NCI-H460 (cell line): ENCODE results near the gene LIN9. TPM values are rescaled to one million over a fixed set of nuclear protein-coding genes. Genes with fewer than 3 reads are reported as not detected.
"Not testable (repeated sequence)": the region's sequence is repeated elsewhere in the genome, so short reads cannot be mapped to it uniquely, and the experiment has no call there.

ENCODE experiments used
- DNase-seq: peaks from one replicate; pipeline ENCODE4 v3.0.0-alpha.2; 2016; ENCODE audit warnings: low read depth; ENCODE audit errors: extremely low read depth
- polyA plus RNA-seq: library from polyadenylated mRNA; depleted of rRNA; stranded (reverse); fragments of >200 nt; gene quantifications from 2 replicates; pipeline ENCODE4 v1.2.3, GENCODE V29; 2014; cell fraction: nucleus; rRNA removed
- total RNA-seq: library from RNA; depleted of rRNA; stranded (reverse); fragments of >200 nt; shearing (Covaris generic); gene quantifications from 2 replicates; pipeline ENCODE4 v1.2.3, GENCODE V29; 2014; rRNA removed

The LIN9 gene, protein sequence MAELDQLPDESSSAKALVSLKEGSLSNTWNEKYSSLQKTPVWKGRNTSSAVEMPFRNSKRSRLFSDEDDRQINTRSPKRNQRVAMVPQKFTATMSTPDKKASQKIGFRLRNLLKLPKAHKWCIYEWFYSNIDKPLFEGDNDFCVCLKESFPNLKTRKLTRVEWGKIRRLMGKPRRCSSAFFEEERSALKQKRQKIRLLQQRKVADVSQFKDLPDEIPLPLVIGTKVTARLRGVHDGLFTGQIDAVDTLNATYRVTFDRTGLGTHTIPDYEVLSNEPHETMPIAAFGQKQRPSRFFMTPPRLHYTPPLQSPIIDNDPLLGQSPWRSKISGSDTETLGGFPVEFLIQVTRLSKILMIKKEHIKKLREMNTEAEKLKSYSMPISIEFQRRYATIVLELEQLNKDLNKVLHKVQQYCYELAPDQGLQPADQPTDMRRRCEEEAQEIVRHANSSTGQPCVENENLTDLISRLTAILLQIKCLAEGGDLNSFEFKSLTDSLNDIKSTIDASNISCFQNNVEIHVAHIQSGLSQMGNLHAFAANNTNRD
- total RNA-seq, result 17.4 and 20.5 TPM in 2 replicates
- 15.1 and 21.8 TPM in 2 replicates for polyA plus RNA-seq

DNA sequence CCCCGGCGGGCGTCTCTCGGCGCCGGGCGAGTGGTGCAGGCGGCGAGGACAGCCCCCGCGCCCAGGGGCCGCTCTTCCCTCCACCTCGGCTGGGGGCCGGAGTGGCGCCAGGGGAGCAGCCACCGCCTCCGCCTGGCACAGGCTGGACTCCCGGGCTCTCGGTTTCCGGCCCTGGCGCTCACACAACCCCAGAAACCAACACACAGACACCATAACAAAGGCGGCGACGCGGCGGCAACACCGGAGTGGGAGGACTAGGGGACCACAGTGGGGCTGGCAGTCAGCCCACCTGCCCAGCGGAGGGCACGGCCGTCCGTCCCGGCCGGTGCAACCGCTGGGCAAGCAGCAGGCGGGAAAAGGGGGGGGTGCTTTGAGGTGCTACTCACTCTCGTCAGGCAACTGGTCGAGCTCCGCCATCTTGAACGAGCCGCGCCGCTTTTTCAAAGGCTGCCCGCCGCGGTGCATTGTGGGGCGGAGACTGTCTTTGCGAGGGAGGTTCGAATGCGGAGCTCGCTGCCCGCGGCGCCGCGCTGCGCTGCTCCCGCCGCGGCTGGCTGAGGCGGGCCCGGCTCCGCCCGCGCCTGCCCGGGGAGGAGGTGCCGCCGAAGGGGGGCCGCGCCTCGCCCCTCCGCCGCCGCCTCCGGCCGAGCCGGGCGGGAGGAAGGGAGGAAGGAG, at the start of gene LIN9:
LIN9 (minus strand) TSS at position 442 of the 675 bp plus-strand sequence; CDS start at position 417, 25 bp downstream.
- DNase-seq, result peak; percentile 92

DNA sequence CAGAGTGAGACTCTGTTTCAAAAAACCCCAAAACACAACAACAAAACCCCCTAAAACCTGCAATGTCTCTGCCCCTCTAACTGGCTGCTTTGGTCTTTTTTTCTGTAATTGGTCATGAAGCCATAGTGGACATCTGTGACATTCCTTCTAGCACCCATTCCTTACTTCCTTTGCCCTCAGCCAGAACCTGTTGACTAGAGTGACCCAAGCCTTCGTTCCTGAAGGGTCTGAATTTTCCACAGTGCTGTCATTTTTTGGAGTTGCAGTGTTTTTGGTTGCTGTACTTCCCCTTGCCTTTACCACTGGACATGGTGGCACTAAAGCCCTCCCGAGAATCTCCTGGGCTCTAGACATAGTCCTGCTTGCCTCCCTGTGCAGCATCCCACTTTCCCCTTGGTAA, 48.5 kb upstream of the LIN9 start:
- DNase-seq, result no peak

GRCh38 chr1:226355669-226356551, 46.9 kb upstream of the LIN9 start:
- no peak for DNase-seq

GRCh38 chr1:226355016-226355415, 46.1 kb upstream of the LIN9 start:
- no peak for DNase-seq

GRCh38 chr1:226353698-226354525, 44.9 kb upstream of the LIN9 start:
- no peak for DNase-seq

- no peak for DNase-seq
Observed at GRCh38 chr1:226351709-226352108, 42.7 kb upstream of the LIN9 start.

GRCh38 chr1:226350519-226350865, 41.5 kb upstream of the LIN9 start:
- no peak for DNase-seq

- no peak for DNase-seq
Observed at GRCh38 chr1:226349801-226350518, 41.0 kb upstream of the LIN9 start.

DNA sequence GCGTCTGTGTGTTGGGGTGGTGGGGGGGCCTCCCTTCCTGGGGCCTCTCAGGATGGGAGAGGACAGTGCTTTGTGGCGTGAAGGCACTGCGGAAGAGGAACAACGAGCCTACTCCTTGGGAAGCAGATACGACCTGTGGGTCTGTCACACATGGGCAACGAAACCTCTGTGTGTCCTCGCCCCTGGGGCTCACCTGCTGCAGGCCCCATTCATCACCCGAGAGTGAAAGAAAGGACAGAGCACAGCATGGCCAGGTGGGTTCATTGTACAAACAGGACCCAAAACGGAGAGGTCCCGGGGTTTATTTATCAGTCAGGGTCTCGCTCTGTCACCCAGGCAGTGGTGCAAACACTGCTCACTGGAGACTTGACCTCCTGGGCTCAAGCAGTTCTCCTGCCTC, 40.1 kb upstream of the LIN9 start:
- no peak for DNase-seq

DNA sequence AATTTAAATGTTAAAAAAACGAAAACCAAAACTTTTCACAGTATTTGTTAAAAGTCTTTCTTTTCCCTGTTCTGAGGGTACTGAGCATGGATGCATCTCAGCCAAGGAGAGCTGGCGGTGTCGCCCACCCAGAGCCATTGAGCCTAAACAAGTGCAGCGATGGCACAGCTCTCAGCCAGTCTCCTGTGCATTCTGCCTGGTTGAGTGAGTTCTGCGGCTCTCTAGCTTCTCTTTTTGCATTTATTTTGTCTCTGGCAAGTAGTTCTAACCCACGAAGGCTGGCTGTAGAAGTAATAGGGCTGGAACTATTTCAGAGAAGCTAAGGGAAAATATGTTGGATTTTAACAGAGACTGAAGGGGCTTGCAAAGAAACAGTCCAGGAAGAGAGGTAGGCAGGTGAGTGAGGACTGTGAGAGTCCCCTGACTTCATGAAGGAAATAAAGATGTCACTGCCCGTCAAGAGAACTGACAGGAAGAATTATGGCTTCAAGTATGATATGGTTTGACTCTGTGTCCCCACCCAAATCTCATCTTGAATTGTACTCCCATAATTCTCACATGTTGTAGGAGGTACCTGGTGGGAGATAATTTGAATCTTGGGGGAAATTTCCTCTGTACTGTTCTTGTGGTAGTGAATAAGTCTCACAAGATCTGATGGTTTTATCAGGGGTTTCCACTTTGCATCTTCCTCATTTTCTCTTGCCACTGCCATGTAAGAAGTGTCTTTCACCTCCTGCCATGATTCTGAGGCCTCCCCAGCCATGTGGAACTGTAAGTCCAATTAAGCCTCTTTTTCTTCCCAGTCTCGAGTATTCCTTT, 35.7 kb upstream of the LIN9 start:
- no peak for DNase-seq

GRCh38 chr1:226342656-226343055, 33.7 kb upstream of the LIN9 start:
- no peak for DNase-seq

DNA sequence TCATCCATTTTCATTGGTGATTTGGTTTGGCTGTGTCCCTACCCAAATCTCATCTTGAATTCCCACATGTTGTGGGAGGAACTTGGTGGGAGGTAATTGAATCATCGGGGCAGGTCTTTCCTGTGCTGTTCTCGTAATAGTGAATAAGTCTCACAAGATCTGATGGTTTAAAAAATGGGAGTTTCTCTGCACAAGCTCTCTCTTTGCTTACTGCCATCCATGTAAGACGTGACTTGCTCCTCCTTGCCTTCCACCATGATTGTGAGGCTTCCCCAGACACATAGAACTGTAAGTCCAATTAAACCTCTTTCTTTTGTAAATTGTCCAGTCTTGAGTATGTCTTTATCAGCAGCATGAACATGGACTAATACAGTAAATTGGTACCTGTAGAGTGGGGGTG, 31.1 kb upstream of the LIN9 start:
- not testable (repeated sequence) for DNase-seq

DNA sequence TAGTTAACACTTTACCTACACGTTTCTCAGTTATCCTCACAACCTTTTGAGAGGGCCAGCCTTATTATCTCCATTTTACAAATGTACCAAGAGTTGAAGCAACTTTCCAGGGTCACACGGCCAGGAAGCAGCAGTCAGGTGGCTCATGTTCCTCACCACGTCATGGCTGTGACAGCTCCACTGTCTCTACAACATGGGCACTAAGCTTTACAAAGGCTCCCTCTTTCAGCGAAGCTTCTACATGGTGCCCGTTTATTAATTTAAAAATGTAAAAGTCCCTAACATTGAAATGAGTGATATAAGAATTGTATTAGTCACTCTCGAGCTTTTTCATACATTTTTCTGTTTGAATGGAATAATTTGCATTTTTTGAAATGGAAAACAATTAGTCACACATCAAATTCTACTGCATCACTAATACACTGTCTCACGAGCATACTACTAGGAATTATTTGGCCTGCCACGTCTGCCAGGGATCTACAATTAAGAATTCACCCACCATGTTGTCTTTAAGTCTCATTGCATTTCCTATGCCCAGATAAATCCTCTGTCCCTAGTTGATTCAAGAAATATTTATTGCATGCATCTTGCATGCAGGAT, 28.4 kb upstream of the LIN9 start:
- no peak for DNase-seq

- DNase-seq, result no peak
Observed at GRCh38 chr1:226335661-226336060, 26.7 kb upstream of the LIN9 start.

- no peak for DNase-seq
Observed at GRCh38 chr1:226332947-226333346, 24.0 kb upstream of the LIN9 start.

- no peak for DNase-seq
Observed at GRCh38 chr1:226329237-226329636, 20.3 kb upstream of the LIN9 start.

- no peak for DNase-seq
Observed at GRCh38 chr1:226327761-226328162, 18.8 kb upstream of the LIN9 start.

DNA sequence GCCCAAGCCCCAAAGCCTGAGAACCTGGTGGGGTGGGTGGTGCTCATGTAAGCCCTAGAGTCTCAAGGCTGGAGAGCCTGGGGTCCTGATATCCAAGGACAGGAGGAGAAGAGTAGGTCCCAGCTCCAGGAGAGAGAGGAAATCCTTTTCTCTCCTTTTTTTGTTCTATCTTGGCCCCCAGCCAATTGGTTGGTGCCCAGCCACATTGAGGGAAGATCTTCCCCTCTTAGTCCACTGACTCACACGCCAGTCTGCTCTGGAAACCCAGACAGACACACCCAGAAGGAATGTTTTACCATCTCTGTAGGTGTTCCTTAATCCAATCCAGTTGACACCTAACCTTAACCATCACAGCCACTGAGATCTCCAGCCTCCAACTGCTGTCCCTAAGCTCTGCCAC, 16.2 kb upstream of the LIN9 start:
- DNase-seq, result no peak
